K562 (cell line): ENCODE measurements around the gene IL18RAP. TPM values are rescaled to one million over a fixed set of nuclear protein-coding genes. Genes with fewer than 3 reads are reported as not detected.

Source experiments
- ATAC-seq: fragments of 200-7000 bp; cut with Tn5 transposase; 3 replicates; pipeline ENCODE4 v1.9.1; 2020; ENCODE audit warnings: moderate library complexity
- BruUV-seq: library from RNA; stranded (reverse); fragments of 400-500 nt; replicated peaks from 2 replicates; lab custom pipeline; 2021; lab: Mats Ljungman, UMichigan
- CTCF ChIA-PET: fragments of 300-600 bp; formaldehyde crosslinking; extraction: SDS; loops from one replicate; lab custom pipeline; 2021; ENCODE audit warnings: low intra/inter-chr PET ratio; lab: Yijun Ruan, JAX
- POLR2A ChIA-PET: fragments of 300-600, 350-650 bp; sonication (Branson Sonifier 250); formaldehyde crosslinking; extraction: SDS; loops from one replicate; lab custom pipeline; 2021; ENCODE audit warnings: antibody characterized with exemption, inconsistent platforms; lab: Yijun Ruan, JAX
- DNase-seq, 4 experiments: peaks; one replicate each; pipeline versions ENCODE4 v3.0.0 to v3.0.0-alpha.2; 2011 to 2018; ENCODE audit warnings: low spot score in 3 of 4, mixed read lengths in 3 of 4; ENCODE audit errors: extremely low read depth in 1 of 4
- FAIRE-seq: peaks from 2 replicates; lab custom pipeline; 2011; peaks lifted over from hg19 to GRCh38; lab: Jason Lieb, UNC
- H2AFZ ChIP-seq: 2 replicates; pipeline ENCODE4 v1.6.0; 2011; ENCODE audit warnings: low read depth, low read length, control low read depth, inconsistent platforms
- H3K27ac ChIP-seq: fragments of 200-600 bp; 3 replicates; pipeline ENCODE4 v1.8.0; 2011; ENCODE audit warnings: low read depth, mild to moderate bottlenecking, control low read depth, inconsistent platforms, low read length, moderate library complexity, mixed read lengths; ENCODE audit errors: extremely low read depth
- H3K27me3 ChIP-seq, 2 experiments: fragments of 300-600 bp in 1 of 2; 2 replicates in 1 of 2; 3 replicates in 1 of 2; pipeline versions ENCODE4 v1.6.0 to v1.8.0; 2011; ENCODE audit warnings: inconsistent platforms in 2 of 2, low read length in 2 of 2, mild to moderate bottlenecking in 1 of 2, mixed read lengths in 1 of 2, moderate library complexity in 1 of 2; ENCODE audit not compliant: control insufficient read depth in 2 of 2, insufficient read depth in 2 of 2
- H3K36me3 ChIP-seq: fragments of 300-600 bp; 3 replicates; pipeline ENCODE4 v1.8.0; 2011; ENCODE audit warnings: mild to moderate bottlenecking, low read length, inconsistent platforms; ENCODE audit not compliant: control insufficient read depth, insufficient read depth
- H3K4me1 ChIP-seq, 2 experiments: fragments of 200-600 bp in 1 of 2; replicated peaks in 1 of 2; 2 replicates in 1 of 2; 3 replicates in 1 of 2; pipeline versions ENCODE4 v1.5.1 to v1.8.0; 2011; ENCODE audit warnings: inconsistent platforms in 2 of 2, low read length in 2 of 2, mild to moderate bottlenecking in 1 of 2, mixed read lengths in 1 of 2, moderate library complexity in 1 of 2; ENCODE audit not compliant: control insufficient read depth in 2 of 2, insufficient read depth in 2 of 2
- H3K4me2 ChIP-seq: 2 replicates; pipeline ENCODE4 v1.6.1; 2011; ENCODE audit warnings: low read length, control low read depth, inconsistent platforms, mixed read lengths; ENCODE audit not compliant: insufficient read depth
- H3K4me3 ChIP-seq: fragments of 200-600 bp; sonication (generic), shearing (Covaris generic); 2 replicates; pipeline ENCODE4 v1.5.1; 2016; ENCODE audit warnings: control low read depth, inconsistent platforms
- H3K79me2 ChIP-seq: fragments of 200-600 bp; 3 replicates; pipeline ENCODE4 v1.8.0; 2011; ENCODE audit warnings: low read length, inconsistent platforms; ENCODE audit not compliant: control insufficient read depth, insufficient read depth
- H3K9ac ChIP-seq, 2 experiments: 2 replicates each; pipeline versions ENCODE4 v1.6.0 to v1.6.1; 2011; ENCODE audit warnings: low read depth in 2 of 2, low read length in 2 of 2, control low read depth in 1 of 2, inconsistent platforms in 1 of 2, mild to moderate bottlenecking in 1 of 2, mixed read lengths in 1 of 2; ENCODE audit not compliant: insufficient read depth in 1 of 2
- H3K9me1 ChIP-seq: one replicate; pipeline ENCODE4 v1.6.0; 2011; ENCODE audit warnings: inconsistent platforms, mild to moderate bottlenecking, low read length, moderate library complexity; ENCODE audit not compliant: control insufficient read depth, insufficient read depth
- H3K9me3 ChIP-seq: replicated peaks from 2 replicates; pipeline ENCODE4 v1.5.1; 2011; ENCODE audit warnings: low read depth, low read length, inconsistent platforms; ENCODE audit not compliant: control insufficient read depth, insufficient read depth
- H4K20me1 ChIP-seq: replicated peaks from 2 replicates; pipeline ENCODE4 v1.6.1; 2011; ENCODE audit warnings: low read length, inconsistent platforms, mixed read lengths; ENCODE audit not compliant: control insufficient read depth, insufficient read depth
- EP300 ChIP-seq: IDR thresholded peaks from 2 replicates; pipeline ENCODE4 v1.6.1; 2012; ENCODE audit warnings: low read length, improper control_type of control experiment
- FOXK2 ChIP-seq, 2 experiments: fragments of 450-650 bp; IDR thresholded peaks in 1 of 2; conservative IDR thresholded peaks in 1 of 2; 2 replicates each; pipeline ENCODE4 v1.6.1; 2016; ENCODE audit warnings: low read depth in 2 of 2, mild to moderate bottlenecking in 1 of 2
- KDM1A ChIP-seq, 2 experiments: fragments of 450-650 bp; IDR thresholded peaks; 2 replicates each; pipeline ENCODE4 v1.6.1; 2016; ENCODE audit warnings: mild to moderate bottlenecking in 2 of 2
- NCOA2 ChIP-seq, 2 experiments: fragments of 450-650 bp; IDR thresholded peaks; 2 replicates each; pipeline ENCODE4 v1.6.1; 2018; ENCODE audit warnings: mild to moderate bottlenecking in 2 of 2, moderate library complexity in 1 of 2; ENCODE audit not compliant: partially characterized antibody in 2 of 2
- NFIC ChIP-seq: fragments of 450-650 bp; IDR thresholded peaks from 2 replicates; pipeline ENCODE4 v1.6.1; 2017; ENCODE audit warnings: mild to moderate bottlenecking, inconsistent platforms
- NR4A1 ChIP-seq, 2 experiments: fragments of 250-450 bp in 1 of 2; fragments of 450-650 bp in 1 of 2; sonication (Bioruptor Pico) in 1 of 2; IDR thresholded peaks; 2 replicates each; pipeline versions ENCODE4 v1.4.0 to v1.6.1; 2016 to 2020; ENCODE audit warnings: mild to moderate bottlenecking in 2 of 2, missing compliant biosample characterization in 1 of 2, missing genetic modification characterization in 1 of 2, moderate library complexity in 1 of 2
- SMARCE1 ChIP-seq: fragments of 450-650 bp; IDR thresholded peaks from 2 replicates; pipeline ENCODE4 v1.7.1; 2016; ENCODE audit warnings: mild to moderate bottlenecking
- SOX6 ChIP-seq: fragments of 450-650 bp; IDR thresholded peaks from 2 replicates; pipeline ENCODE4 v1.6.1; 2014; ENCODE audit warnings: mild to moderate bottlenecking
- ZNF311 ChIP-seq: fragments of 250-450 bp; sonication (Bioruptor Pico); IDR thresholded peaks from 2 replicates; pipeline ENCODE4 v1.4.0; 2020; ENCODE audit warnings: mild to moderate bottlenecking, moderate library complexity
- ZNF589 ChIP-seq: fragments of 200-800 bp; sonication (Bioruptor generic); IDR thresholded peaks from 2 replicates; pipeline ENCODE4 v1.6.1; 2016; ENCODE audit warnings: low read depth, missing genetic modification characterization, missing compliant biosample characterization
- WGBS: fragments of 100-300 bp; shearing (Covaris generic); methylation state at CpG from one replicate; pipeline ENCODE4 v1.1.6; 2016; ENCODE audit warnings: low coverage, mixed read lengths; ENCODE audit not compliant: insufficient coverage; ENCODE audit errors: missing lambda C conversion rate; 5-methylcytosine and 5-hydroxymethylcytosine counted together
- in situ Hi-C: fragments of 300-500 bp; cut with MboI; formaldehyde crosslinking; loops from 4 replicates; pipeline ENCODE4 v1.15.0; 2018; ENCODE audit warnings: inconsistent platforms, mixed read lengths
- intact Hi-C: fragments of 100-400 bp; cut with micrococcal nuclease; formaldehyde crosslinking; loops from 2 replicates; pipeline ENCODE4 v1.14.2; 2022
- polyA plus RNA-seq, 8 experiments: library from polyadenylated mRNA; depleted of rRNA in 4 of 8; stranded (reverse) in 5 of 8; unstranded in 3 of 8; fragments of >200 nt; fragmentation: Nextera tagmentation in 2 of 8; fragmentation: Illumina TruSeq in 1 of 8; extraction: Ambion mirVana in 2 of 8; extraction: Trizol in 1 of 8; gene quantifications; 2 replicates each; pipeline versions ENCODE4 v1.2.1 to v1.2.3, GENCODE V29; 2011 to 2014; ENCODE audit warnings: inconsistent platforms in 1 of 8, missing spikeins in 1 of 8
- total RNA-seq, 7 experiments: library from RNA; depleted of rRNA in 6 of 7; stranded (reverse); fragments of >200 nt in 6 of 7; fragmentation: Illumina TruSeq in 2 of 7; extraction: Trizol in 2 of 7; gene quantifications; 2 replicates each; pipeline versions ENCODE4 v1.2.1 to v1.2.3, GENCODE V29; 2011 to 2021; ENCODE audit warnings: low replicate concordance in 1 of 7
- TF ChIP-seq, protein P1 (sequence below): sonication (generic); IDR thresholded peaks from 2 replicates; pipeline ENCODE4 v1.6.1; 2016
- TF ChIP-seq, protein P2 (sequence below): fragments of 450-650 bp; IDR thresholded peaks from 2 replicates; pipeline ENCODE4 v1.6.1; 2016; ENCODE audit warnings: antibody characterized with exemption
- TF ChIP-seq, protein P3 (sequence below): fragments of 250-450 bp; sonication (Bioruptor Pico); IDR thresholded peaks from 2 replicates; pipeline ENCODE4 v1.6.1; 2021; ENCODE audit warnings: mild to moderate bottlenecking
- TF ChIP-seq, protein P4 (sequence below), 3 experiments: fragments of 200-800 bp in 1 of 3; fragments of 250-450 bp in 1 of 3; fragments of 450-650 bp in 1 of 3; sonication (Bioruptor Pico) in 1 of 3; sonication (Bioruptor generic) in 1 of 3; formaldehyde crosslinking in 1 of 3; IDR thresholded peaks; 2 replicates each; pipeline versions ENCODE4 v1.6.1 to v1.8.0; 2016 to 2022; ENCODE audit warnings: mild to moderate bottlenecking in 2 of 3, missing genetic modification characterization in 2 of 3, missing compliant biosample characterization in 1 of 3, moderate library complexity in 1 of 3

Gene IL18RAP
- total and polyA plus RNA-seq, 9 of the 15 experiments (the other 6 are each of a cell fraction or from before 2014, with no cell fraction given) = 1.1 to 20.5 (median 5.8) TPM

DNA sequence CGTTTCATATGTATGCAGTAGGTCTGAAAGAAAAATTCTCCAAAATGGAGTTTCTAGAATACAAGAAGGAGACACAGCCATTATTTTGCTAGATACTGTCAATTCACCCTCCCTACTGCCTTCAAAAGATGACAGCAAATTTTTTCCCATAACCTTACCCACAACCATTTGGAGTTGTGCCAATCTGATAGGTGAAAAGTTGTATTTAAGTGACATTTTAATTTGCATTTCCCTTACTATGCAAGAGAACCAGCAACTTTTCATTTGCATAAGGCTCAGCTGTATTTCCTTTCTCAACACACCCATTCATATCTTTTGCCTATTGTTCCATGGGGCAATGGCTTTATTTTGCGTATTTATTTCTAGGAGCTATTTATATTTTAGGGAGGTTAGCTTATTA is 31.4 kb upstream of the IL18RAP start:
- H3K36me3 ChIP-seq = no peaks in the 10 kb centered on the region
- FAIRE-seq (no peak), DNase-seq (peak in 2 of 4 experiments; percentile 15 to 60), ATAC-seq (peak; percentile 56)
- H3K27ac ChIP-seq = no peak overlapping the region
- H3K4me2 ChIP-seq = no peak overlapping the region
- WGBS = 14% methylated on average over 2 of the region's 2 CpGs
- H2AFZ ChIP-seq = no peak overlapping the region; the same call in 1 of the 2 replicates
- no TSS peak for BruUV-seq
- H3K79me2 ChIP-seq = no peaks in the 10 kb centered on the region
- no peaks in the 10 kb centered on the region for H3K9me1 ChIP-seq
- in situ Hi-C loops = no loop called here
- POLR2A ChIA-PET = interaction anchor here (1.0 kb wide), 1 partner anchor 17 kb away, joined by 3 read pairs; no protein-coding TSS in a partner anchor
- peaks cover 4 to 7% of the 10 kb centered on the region in 2 experiments; a peak in 4 of 5 replicates for H3K4me1 ChIP-seq
- no peaks in the 10 kb centered on the region for H3K27me3 ChIP-seq
- intact Hi-C loops = no loop called here
- H3K9ac ChIP-seq = no peak overlapping the region
- H4K20me1 ChIP-seq = no peaks in the 10 kb centered on the region; the same call in 1 of the 2 replicates
- no peak overlapping the region for H3K4me3 ChIP-seq
- CTCF ChIA-PET = interaction anchor here (0.6 kb wide), 1 partner anchor 49 kb away, joined by 3 read pairs; no protein-coding TSS in a partner anchor
- no peaks in the 10 kb centered on the region for H3K9me3 ChIP-seq
- TF ChIP-seq, protein P1, sequence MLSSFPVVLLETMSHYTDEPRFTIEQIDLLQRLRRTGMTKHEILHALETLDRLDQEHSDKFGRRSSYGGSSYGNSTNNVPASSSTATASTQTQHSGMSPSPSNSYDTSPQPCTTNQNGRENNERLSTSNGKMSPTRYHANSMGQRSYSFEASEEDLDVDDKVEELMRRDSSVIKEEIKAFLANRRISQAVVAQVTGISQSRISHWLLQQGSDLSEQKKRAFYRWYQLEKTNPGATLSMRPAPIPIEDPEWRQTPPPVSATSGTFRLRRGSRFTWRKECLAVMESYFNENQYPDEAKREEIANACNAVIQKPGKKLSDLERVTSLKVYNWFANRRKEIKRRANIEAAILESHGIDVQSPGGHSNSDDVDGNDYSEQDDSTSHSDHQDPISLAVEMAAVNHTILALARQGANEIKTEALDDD = 0 out of 2 replicates have a peak, but pooled peaks have one; percentile 31
- TF ChIP-seq, protein P2, sequence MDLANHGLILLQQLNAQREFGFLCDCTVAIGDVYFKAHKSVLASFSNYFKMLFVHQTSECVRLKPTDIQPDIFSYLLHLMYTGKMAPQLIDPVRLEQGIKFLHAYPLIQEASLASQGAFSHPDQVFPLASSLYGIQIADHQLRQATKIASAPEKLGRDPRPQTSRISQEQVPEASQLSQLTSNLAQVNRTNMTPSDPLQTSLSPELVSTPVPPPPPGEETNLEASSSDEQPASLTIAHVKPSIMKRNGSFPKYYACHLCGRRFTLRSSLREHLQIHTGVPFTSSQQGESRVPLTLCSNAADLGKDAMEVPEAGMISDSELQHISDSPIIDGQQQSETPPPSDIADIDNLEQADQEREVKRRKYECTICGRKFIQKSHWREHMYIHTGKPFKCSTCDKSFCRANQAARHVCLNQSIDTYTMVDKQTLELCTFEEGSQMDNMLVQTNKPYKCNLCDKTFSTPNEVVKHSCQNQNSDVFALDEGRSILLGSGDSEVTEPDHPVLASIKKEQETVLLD = no peak
- TF ChIP-seq SOX6 (0 out of 2 replicates have a peak, but pooled peaks have one; percentile 6), NCOA2 (IDR thresholded peaks at IDR 0.05; ENCODE audit: partially characterized antibody in 2 of 2) (no peak), NFIC (peak; percentile 86), ZNF589 (no peak), FOXK2 (conservative IDR thresholded peaks at IDR 0.05 in 1 of 2, IDR thresholded peaks at IDR 0.05 in 1 of 2; ENCODE audit: low read depth in 2 of 2) (no peak), EP300 (no peak), KDM1A (IDR thresholded peaks at IDR 0.05) (no peak), SMARCE1 (peak; percentile 25; the same call in 1 of the 2 replicates), NR4A1 (CRISPR knock-in tag; IDR thresholded peaks at IDR 0.05) (no peak), NR4A1 (tag; IDR thresholded peaks at IDR 0.05) (no peak), ZNF311 (CRISPR knock-in tag) (no peak)
- TF ChIP-seq, protein P3, sequence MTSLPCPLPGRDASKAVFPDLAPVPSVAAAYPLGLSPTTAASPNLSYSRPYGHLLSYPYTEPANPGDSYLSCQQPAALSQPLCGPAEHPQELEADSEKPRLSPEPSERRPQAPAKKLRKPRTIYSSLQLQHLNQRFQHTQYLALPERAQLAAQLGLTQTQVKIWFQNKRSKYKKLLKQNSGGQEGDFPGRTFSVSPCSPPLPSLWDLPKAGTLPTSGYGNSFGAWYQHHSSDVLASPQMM = no peak
- TF ChIP-seq, protein P4, sequence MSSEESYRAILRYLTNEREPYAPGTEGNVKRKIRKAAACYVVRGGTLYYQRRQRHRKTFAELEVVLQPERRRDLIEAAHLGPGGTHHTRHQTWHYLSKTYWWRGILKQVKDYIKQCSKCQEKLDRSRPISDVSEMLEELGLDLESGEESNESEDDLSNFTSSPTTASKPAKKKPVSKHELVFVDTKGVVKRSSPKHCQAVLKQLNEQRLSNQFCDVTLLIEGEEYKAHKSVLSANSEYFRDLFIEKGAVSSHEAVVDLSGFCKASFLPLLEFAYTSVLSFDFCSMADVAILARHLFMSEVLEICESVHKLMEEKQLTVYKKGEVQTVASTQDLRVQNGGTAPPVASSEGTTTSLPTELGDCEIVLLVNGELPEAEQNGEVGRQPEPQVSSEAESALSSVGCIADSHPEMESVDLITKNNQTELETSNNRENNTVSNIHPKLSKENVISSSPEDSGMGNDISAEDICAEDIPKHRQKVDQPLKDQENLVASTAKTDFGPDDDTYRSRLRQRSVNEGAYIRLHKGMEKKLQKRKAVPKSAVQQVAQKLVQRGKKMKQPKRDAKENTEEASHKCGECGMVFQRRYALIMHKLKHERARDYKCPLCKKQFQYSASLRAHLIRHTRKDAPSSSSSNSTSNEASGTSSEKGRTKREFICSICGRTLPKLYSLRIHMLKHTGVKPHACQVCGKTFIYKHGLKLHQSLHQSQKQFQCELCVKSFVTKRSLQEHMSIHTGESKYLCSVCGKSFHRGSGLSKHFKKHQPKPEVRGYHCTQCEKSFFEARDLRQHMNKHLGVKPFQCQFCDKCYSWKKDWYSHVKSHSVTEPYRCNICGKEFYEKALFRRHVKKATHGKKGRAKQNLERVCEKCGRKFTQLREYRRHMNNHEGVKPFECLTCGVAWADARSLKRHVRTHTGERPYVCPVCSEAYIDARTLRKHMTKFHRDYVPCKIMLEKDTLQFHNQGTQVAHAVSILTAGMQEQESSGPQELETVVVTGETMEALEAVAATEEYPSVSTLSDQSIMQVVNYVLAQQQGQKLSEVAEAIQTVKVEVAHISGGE (CRISPR knock-in tag; IDR thresholded peaks at IDR 0.05) = no peak
